Stimulated activated CD8-positive, alpha-beta memory T cell treated with anti-CD3 and anti-CD28 coated beads, Interleukin-7, amount 100 ng/mL, for 48 hours (primary cell): ENCODE data around the gene IL26.

Experiments used
- DNase-seq, 2 donors: peaks; one replicate each; pipeline ENCODE4 v3.0.0-alpha.2; 2020; ENCODE audit warnings: low read depth in 1 of 2; ENCODE audit errors: extremely low read depth in 1 of 2

The IL26 gene

GRCh38 chr12:68159681-68160304, 65.8 kb downstream of the IL26 start, which contains the start of gene IFNG:
IFNG (minus strand) TSS chr12:68159740; CDS start chr12:68159615, 125 bp downstream.
- no peak for DNase-seq

- no peak for DNase-seq
These were observed 67.2 kb downstream of the IL26 start for GRCh38 chr12:68158432-68158831.

GRCh38 chr12:68157380-68157779, 68.2 kb downstream of the IL26 start:
- DNase-seq: peak in 1 of 2 donors; percentile 20

- no peak for DNase-seq
These were observed 69.0 kb downstream of the IL26 start for GRCh38 chr12:68156636-68157035.

DNA sequence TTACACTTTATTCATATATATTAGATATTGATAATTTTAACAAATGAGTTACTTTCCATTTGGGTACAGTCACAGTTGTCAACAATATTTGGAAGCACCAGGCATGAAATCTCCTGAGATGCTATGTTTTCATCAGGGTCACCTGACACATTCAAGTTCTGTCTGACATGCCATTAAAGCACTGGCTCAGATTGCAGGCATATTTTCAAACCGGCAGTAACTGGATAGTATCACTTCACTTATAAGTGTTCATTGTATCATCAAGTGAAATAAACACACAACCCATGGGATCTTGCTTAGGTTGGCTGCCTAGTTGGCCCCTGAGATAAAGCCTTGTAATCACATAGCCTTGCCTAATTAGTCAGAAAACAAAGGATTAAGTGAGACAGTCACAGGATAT, 70.8 kb downstream of the IL26 start:
- no peak for DNase-seq
